GM23338 (cell line): ENCODE measurements around the gene IST1.

Source experiments
- CREB1 ChIP-seq: fragments of 250-450 bp; sonication (Bioruptor Pico); IDR thresholded peaks from 2 replicates; pipeline ENCODE4 v1.5.0; 2020; ENCODE audit warnings: low read depth, mild to moderate bottlenecking, moderate library complexity
- CTCF ChIP-seq, 2 experiments: fragments of 200-600 bp in 1 of 2; sonication (generic) in 1 of 2; conservative IDR thresholded peaks; 2 replicates each; pipeline versions ENCODE4 v1.5.1 to v1.6.1; 2016 to 2017; ENCODE audit warnings: antibody characterized with exemption in 2 of 2, low read depth in 2 of 2, mild to moderate bottlenecking in 2 of 2, moderate library complexity in 1 of 2
- EZH2phosphoT487 ChIP-seq: fragments of 200-600 bp; sonication (generic); IDR thresholded peaks from one replicate; pipeline ENCODE4 v1.8.1; 2018; ENCODE audit warnings: antibody characterized with exemption; ENCODE audit not compliant: unreplicated experiment
- POLR2AphosphoS5 ChIP-seq: IDR thresholded peaks from 2 replicates; pipeline ENCODE4 v1.6.1; 2016; ENCODE audit warnings: antibody characterized with exemption, low read depth
- REST ChIP-seq: IDR thresholded peaks from one replicate; pipeline ENCODE4 v1.6.1; 2018; ENCODE audit warnings: antibody characterized with exemption; ENCODE audit not compliant: unreplicated experiment

GRCh38 chr16:71919035-71919434 lies 23.7 kb downstream of the IST1 start:
- TF ChIP-seq REST: no peak
- TF ChIP-seq CREB1: no peak
- no peak for TF ChIP-seq CTCF (conservative IDR thresholded peaks at IDR 0.05; ENCODE audit: low read depth in 2 of 2)
- TF ChIP-seq EZH2phosphoT487: no peak
- TF ChIP-seq POLR2AphosphoS5: no peak
